HEK293 (cell line): ENCODE results near the gene KCNK15.
A peak's percentile ranks its signal among the peaks of the same experiment; 100 is the strongest.

Experiments used
- CTCF ChIP-seq: fragments of 450-650 bp; formaldehyde crosslinking; IDR thresholded peaks from 2 replicates; pipeline ENCODE4 v1.5.1; 2016; ENCODE audit warnings: missing biosample characterization, missing genetic modification characterization
- IKZF3 ChIP-seq: fragments of 450-650 bp; IDR thresholded peaks from 2 replicates; pipeline ENCODE4 v1.5.0; 2018; ENCODE audit warnings: missing biosample characterization, mild to moderate bottlenecking, missing genetic modification characterization, moderate library complexity
- OVOL3 ChIP-seq: fragments of 450-650 bp; formaldehyde crosslinking; IDR thresholded peaks from 2 replicates; pipeline ENCODE4 v1.5.1; 2016; ENCODE audit warnings: missing biosample characterization, missing genetic modification characterization
- REPIN1 ChIP-seq: fragments of 450-650 bp; formaldehyde crosslinking; IDR thresholded peaks from 2 replicates; pipeline ENCODE4 v1.5.1; 2017; ENCODE audit warnings: missing biosample characterization, missing genetic modification characterization, low read depth
- ZNF174 ChIP-seq: fragments of 450-650 bp; formaldehyde crosslinking; IDR thresholded peaks from 2 replicates; pipeline ENCODE4 v1.5.0; 2017; ENCODE audit warnings: missing biosample characterization, mild to moderate bottlenecking, missing genetic modification characterization
- ZNF274 ChIP-seq, 2 experiments: fragments of 200-500 bp in 1 of 2; fragments of 450-650 bp in 1 of 2; sonication (Bioruptor generic) in 1 of 2; formaldehyde crosslinking in 1 of 2; IDR thresholded peaks; 2 replicates each; pipeline versions ENCODE4 v1.5.1 to v1.6.1; 2014 to 2016; ENCODE audit warnings: borderline replicate concordance in 1 of 2, inconsistent platforms in 1 of 2, low read length in 1 of 2, missing biosample characterization in 1 of 2, missing genetic modification characterization in 1 of 2
- TF ChIP-seq, protein P1 (sequence below): fragments of 450-650 bp; IDR thresholded peaks from 2 replicates; pipeline ENCODE4 v1.5.1; 2018; ENCODE audit warnings: missing biosample characterization, mild to moderate bottlenecking, missing genetic modification characterization
- TF ChIP-seq, protein P2 (sequence below): fragments of 450-650 bp; formaldehyde crosslinking; IDR thresholded peaks from 2 replicates; pipeline ENCODE4 v1.5.1; 2017; ENCODE audit warnings: missing biosample characterization, missing genetic modification characterization

DNA sequence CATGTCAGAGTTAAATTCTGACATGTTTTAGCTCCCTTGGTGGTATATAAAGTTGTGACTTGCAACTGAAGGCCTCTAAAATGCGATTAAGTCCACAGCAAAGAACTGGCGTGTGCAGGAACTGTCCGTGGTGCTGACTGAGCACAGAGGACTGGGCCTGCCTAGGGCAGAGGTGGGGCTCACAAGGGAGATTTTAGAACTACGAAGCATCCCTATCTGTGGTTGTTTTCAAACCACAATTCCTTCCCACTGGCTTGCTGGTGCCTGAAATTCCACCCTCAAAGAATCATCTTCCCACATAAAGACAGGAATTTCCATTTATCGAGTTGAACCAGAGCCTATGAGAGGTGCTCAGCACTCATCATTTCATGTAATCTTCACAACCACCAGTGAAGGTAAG is 34.6 kb downstream of the KCNK15 start:
- TF ChIP-seq CTCF (tag by site-specific recombination) (no peak), ZNF274 (IDR thresholded peaks at IDR 0.05; ENCODE audit: low read length) (no peak), ZNF274 (tag by site-specific recombination; IDR thresholded peaks at IDR 0.05; ENCODE audit: borderline replicate concordance) (no peak), REPIN1 (tag by site-specific recombination) (no peak), ZNF174 (tag by site-specific recombination) (no peak), IKZF3 (tag by site-specific recombination) (no peak), OVOL3 (tag by site-specific recombination) (no peak)
- TF ChIP-seq, protein P1, sequence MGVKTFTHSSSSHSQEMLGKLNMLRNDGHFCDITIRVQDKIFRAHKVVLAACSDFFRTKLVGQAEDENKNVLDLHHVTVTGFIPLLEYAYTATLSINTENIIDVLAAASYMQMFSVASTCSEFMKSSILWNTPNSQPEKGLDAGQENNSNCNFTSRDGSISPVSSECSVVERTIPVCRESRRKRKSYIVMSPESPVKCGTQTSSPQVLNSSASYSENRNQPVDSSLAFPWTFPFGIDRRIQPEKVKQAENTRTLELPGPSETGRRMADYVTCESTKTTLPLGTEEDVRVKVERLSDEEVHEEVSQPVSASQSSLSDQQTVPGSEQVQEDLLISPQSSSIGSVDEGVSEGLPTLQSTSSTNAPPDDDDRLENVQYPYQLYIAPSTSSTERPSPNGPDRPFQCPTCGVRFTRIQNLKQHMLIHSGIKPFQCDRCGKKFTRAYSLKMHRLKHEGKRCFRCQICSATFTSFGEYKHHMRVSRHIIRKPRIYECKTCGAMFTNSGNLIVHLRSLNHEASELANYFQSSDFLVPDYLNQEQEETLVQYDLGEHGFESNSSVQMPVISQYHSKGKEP (tag by site-specific recombination) = peak; percentile 32; the same call in 1 of the 2 replicates
- TF ChIP-seq, protein P2, sequence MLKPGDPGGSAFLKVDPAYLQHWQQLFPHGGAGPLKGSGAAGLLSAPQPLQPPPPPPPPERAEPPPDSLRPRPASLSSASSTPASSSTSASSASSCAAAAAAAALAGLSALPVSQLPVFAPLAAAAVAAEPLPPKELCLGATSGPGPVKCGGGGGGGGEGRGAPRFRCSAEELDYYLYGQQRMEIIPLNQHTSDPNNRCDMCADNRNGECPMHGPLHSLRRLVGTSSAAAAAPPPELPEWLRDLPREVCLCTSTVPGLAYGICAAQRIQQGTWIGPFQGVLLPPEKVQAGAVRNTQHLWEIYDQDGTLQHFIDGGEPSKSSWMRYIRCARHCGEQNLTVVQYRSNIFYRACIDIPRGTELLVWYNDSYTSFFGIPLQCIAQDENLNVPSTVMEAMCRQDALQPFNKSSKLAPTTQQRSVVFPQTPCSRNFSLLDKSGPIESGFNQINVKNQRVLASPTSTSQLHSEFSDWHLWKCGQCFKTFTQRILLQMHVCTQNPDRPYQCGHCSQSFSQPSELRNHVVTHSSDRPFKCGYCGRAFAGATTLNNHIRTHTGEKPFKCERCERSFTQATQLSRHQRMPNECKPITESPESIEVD (tag by site-specific recombination) = no peak
